GM06990 (cell line): Measurements from ENCODE around the gene FMNL2.

Experiments used
- DNase-seq: peaks from one replicate; pipeline ENCODE4 v3.0.0-alpha.2; 2011; ENCODE audit not compliant: insufficient read length; ENCODE audit errors: extremely low read depth
- H3K27me3 ChIP-seq: replicated peaks from 2 replicates; pipeline ENCODE4 v1.6.0; 2011; ENCODE audit warnings: low read length; ENCODE audit not compliant: control insufficient read depth, insufficient read depth
- H3K36me3 ChIP-seq: 2 replicates; pipeline ENCODE4 v1.5.1; 2011; ENCODE audit warnings: low read length; ENCODE audit not compliant: control insufficient read depth, insufficient read depth
- H3K4me3 ChIP-seq: replicated peaks from 2 replicates; pipeline ENCODE4 v1.5.1; 2011; ENCODE audit warnings: low read depth, mild to moderate bottlenecking, control low read depth, low read length
- TF ChIP-seq, protein P1 (sequence below): IDR thresholded peaks from 2 replicates; pipeline ENCODE4 v1.5.1; 2011; ENCODE audit warnings: low read length, control low read depth, mild to moderate bottlenecking, inconsistent platforms; ENCODE audit not compliant: insufficient read depth, poor library complexity, severe bottlenecking

Gene FMNL2

DNA sequence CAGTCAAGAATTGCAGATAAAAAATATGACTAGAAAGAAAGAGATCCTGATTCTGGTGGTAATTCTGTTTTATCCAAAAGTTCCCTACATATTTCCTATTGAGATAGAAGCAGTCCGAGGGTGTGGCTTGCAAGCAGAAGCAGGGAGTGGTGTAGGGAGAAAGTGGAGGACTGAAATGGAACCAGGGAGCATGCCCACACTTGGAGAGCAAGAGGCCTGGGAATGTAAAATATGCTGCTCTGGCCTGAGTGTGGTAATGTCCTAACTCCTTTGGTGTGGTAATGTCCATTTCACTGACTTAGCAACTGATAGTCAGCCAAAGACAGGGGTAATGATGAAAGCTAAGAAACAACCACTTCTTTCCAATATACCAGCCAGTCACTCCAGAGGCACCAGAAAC is 30.1 kb upstream of the FMNL2 start:
- TF ChIP-seq, protein P1, sequence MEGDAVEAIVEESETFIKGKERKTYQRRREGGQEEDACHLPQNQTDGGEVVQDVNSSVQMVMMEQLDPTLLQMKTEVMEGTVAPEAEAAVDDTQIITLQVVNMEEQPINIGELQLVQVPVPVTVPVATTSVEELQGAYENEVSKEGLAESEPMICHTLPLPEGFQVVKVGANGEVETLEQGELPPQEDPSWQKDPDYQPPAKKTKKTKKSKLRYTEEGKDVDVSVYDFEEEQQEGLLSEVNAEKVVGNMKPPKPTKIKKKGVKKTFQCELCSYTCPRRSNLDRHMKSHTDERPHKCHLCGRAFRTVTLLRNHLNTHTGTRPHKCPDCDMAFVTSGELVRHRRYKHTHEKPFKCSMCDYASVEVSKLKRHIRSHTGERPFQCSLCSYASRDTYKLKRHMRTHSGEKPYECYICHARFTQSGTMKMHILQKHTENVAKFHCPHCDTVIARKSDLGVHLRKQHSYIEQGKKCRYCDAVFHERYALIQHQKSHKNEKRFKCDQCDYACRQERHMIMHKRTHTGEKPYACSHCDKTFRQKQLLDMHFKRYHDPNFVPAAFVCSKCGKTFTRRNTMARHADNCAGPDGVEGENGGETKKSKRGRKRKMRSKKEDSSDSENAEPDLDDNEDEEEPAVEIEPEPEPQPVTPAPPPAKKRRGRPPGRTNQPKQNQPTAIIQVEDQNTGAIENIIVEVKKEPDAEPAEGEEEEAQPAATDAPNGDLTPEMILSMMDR = no peak
- no peaks in the 10 kb centered on the region for H3K36me3 ChIP-seq
- no peak for DNase-seq
- H3K4me3 ChIP-seq = no peak overlapping the region
- no peaks in the 10 kb centered on the region for H3K27me3 ChIP-seq

DNA sequence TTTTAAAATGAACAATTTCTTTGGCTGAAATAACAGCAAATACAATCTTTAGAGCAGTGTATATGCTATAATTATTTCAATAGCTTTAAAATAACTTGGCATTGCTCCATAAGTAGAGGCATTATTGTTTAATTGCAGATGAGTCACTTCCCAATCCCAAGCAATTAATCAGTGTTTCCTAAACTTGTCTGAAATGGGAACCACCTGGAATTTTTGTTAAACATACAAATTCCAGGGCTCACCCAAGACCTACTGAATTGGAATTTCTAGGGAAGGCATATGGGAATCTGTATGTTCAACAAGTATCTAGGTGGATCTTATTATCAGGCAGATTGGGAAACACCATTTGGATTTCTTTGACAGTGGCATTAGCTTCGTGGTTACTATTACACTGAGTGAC is 27.1 kb upstream of the FMNL2 start:
- DNase-seq = no peak
- Histone ChIP-seq H3K27me3 (no peaks in the 10 kb centered on the region), H3K36me3 (no peaks in the 10 kb centered on the region), H3K4me3 (no peak overlapping the region)
- TF ChIP-seq, protein P1 = no peak

DNA sequence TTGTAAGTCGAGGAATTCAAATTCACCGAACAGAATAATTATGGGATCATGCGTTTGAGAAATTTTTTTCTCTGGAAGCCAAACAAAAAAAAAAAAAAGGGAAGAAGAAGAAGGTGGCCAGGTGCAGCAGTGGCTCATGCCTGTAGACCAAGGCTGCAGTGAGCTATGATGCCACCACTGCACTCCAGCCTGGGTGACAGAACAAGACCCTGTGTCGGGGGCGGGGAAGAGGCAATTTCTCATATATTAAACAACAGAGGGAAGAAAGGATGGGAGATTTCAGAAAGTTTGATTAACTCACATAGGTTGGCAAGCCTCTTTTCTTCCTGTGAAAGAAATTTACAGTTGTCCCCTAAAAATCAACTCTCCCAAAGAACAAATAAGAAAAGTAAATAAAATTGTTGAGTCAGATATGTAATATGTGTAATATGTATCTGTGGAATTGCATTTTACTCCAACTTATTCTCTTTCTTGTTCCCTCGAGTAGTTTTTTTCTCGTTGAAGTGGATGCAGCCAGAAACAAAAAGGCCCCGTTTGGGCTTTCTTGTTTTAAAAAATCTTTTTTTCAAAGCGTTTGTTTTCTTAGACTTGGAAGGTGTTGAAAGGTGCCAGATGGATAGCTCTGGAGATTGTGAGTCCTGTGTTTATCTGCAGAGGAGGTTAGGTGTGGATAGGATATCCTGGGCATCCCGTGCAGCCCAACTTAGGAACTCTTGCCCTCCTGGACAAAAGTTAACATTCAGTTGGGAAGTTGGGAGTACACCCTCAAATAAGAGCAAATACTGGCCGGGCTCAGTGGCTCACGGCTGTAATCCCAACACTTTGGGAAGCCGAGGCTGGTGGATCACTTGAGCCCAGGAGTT is 25.4 kb upstream of the FMNL2 start:
- TF ChIP-seq, protein P1 = no peak
- H3K4me3 ChIP-seq = no peak overlapping the region
- H3K36me3 ChIP-seq = no peaks in the 10 kb centered on the region
- DNase-seq = no peak
- no peaks in the 10 kb centered on the region for H3K27me3 ChIP-seq

DNA sequence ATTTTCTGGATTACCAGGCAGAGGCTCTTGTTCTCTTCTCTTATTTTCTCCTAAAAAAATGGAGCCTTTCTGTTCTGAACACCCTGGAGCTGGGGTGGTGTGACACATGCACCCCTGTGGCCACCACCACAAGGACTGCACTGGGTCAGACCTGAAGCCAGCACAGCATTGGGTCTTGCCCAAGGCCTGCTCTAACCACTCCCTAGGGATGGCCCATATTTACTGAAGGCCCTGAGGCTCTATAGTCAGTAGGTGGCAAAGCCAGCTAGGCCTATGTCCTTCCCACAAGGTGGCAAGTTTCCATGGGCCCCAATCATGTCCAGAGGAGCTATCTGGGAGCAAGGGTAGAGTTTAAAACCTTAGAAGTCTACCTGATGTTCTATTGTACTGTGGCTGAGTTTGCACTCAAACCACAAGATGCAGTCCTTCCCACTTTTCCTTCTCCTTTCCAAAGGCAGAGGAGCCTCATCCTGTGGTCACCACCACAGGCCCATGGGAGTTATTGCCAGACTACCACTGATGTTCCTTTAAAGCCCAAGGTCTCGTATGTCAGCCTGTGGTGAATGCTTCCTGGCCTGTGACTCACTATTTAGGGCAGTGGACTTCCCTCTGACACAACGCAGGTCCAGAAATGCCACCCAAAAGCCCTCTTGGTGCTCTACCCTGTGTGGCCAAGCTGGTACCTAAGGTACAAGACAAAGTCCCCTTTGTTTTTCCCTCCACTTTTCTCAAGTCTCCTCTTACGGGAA is 15.0 kb upstream of the FMNL2 start:
- TF ChIP-seq, protein P1 = no peak
- no peak for DNase-seq
- no peaks in the 10 kb centered on the region for H3K27me3 ChIP-seq
- no peaks in the 10 kb centered on the region for H3K36me3 ChIP-seq
- no peak overlapping the region for H3K4me3 ChIP-seq

DNA sequence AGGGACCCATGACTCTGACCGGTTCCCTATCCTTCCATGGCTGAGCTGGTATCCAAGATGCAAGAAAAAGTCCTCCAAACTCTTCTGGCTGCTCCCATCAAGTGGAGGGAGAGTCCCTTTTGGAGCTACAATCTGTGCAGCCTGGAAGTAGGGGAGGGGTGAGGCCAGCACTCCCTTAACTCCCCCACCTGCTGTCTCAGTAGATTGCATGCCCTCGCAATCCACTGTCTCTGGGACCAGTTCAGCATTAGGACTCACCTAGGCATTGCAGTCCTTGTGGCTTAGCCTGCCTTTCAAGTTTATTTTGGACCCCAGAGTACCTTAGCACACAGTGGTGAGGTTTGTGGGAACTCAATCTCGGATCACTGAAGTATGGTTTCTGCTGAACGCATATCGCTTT is 14.2 kb upstream of the FMNL2 start:
- TF ChIP-seq, protein P1 = no peak
- no peaks in the 10 kb centered on the region for H3K27me3 ChIP-seq
- DNase-seq = no peak
- no peak overlapping the region for H3K4me3 ChIP-seq
- H3K36me3 ChIP-seq = no peaks in the 10 kb centered on the region
